ENCODE data around the gene GINS1. TPM values are rescaled to one million over a fixed set of nuclear protein-coding genes. Genes with fewer than 3 reads are reported as not detected.

The GINS1 gene
- total and polyA plus RNA-seq, 2 experiments from 2014 or later: 32.0 to 65.4 TPM

DNA sequence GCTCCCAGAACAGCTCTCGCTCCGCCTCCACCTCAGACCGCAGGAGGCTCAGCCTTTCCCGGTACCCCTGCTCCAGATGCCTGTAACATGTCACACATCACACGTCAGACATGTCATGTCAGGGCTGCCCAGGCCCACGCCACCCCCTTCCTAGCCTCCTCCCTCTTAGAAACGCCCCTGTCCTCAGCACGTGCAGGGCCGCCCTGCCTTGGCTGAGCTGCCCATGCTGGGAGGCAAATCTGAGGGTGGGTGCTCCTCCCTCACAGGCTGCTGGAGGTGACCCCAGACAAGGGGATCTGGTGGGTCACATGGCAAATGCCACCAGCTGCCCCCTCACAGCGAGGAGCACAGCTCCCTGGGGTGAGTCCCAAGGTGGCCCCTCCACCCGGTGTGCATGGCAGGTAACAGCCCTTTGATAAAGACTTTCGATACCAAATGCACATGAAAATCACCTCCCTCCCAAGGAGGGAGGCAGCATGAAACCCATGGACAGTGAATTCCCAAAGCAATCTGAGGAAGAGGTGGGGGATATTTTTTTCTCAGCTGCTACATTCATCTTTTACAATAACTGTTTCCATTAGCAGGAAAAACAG lies 84.1 kb downstream of the GINS1 start:
- H3K4me1 Mint-ChIP-seq: peaks cover 33% of the 10 kb centered on the region
- H3K27ac Mint-ChIP-seq: peak overlapping the region; percentile 66; the same call in 1 of the 2 replicates

DNA sequence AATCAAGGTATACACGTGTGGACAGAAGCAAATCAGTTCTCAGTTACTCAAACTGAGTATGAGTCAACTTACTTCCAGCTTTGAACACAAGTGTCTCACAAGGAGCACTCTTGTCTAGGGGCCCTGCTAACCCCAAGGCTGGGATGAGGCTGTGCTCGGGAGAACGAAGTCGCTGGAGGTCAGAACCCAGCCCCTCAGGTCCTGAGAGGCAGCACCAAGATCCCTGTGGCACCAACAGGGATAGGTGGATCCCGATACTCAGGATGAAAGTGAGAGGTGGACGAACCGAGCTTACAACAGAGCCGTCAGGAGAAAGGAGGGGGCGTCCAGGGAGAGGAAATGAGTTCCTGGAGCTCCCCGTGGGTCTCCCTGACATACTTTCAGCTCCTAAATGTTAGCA lies 85.7 kb downstream of the GINS1 start:
- Histone ChIP-seq H3K4me3 (no peak overlapping the region), H4K20me1 (replicated peaks; ENCODE audit: insufficient read depth) (no peaks in the 10 kb centered on the region; the same call in 1 of the 2 replicates), H3K79me2 (replicated peaks; ENCODE audit: insufficient read depth) (no peaks in the 10 kb centered on the region), H3K9me2 (ENCODE audit: insufficient read depth) (no peaks in the 10 kb centered on the region), H3K27me3 (ENCODE audit: insufficient read depth) (no peaks in the 10 kb centered on the region), H3K27ac (ENCODE audit: low read depth) (no peak overlapping the region), H3K36me3 (ENCODE audit: insufficient read depth) (no peaks in the 10 kb centered on the region; the same call in 1 of the 2 replicates), H3F3A (replicated peaks; ENCODE audit: low read depth) (no peaks in the 10 kb centered on the region; the same call in 1 of the 2 replicates), H3K4me1 (ENCODE audit: insufficient read depth) (peaks cover 11% of the 10 kb centered on the region), H3K4me2 (no peak overlapping the region), H2AFZ (no peak overlapping the region)
- ATAC-seq (no peak), DNase-seq (ENCODE audit: low spot score) (no peak)
- peaks cover 30% of the 10 kb centered on the region for H3K36me3 Mint-ChIP-seq (ENCODE audit: low read depth)
- peaks cover 8% of the 10 kb centered on the region for H3K27me3 Mint-ChIP-seq (ENCODE audit: insufficient read depth, low read depth, poor library complexity)
- H3K4me1 Mint-ChIP-seq: peaks cover 29% of the 10 kb centered on the region
- no peak overlapping the region for H3K27ac Mint-ChIP-seq
- H3K9me3 Mint-ChIP-seq: no peaks in the 10 kb centered on the region
- H3K4me3 Mint-ChIP-seq: no peak overlapping the region
- TF ChIP-seq STAT1 (IDR thresholded peaks at IDR 0.05; ENCODE audit: unreplicated experiment): no peak
- TF ChIP-seq, protein P1, sequence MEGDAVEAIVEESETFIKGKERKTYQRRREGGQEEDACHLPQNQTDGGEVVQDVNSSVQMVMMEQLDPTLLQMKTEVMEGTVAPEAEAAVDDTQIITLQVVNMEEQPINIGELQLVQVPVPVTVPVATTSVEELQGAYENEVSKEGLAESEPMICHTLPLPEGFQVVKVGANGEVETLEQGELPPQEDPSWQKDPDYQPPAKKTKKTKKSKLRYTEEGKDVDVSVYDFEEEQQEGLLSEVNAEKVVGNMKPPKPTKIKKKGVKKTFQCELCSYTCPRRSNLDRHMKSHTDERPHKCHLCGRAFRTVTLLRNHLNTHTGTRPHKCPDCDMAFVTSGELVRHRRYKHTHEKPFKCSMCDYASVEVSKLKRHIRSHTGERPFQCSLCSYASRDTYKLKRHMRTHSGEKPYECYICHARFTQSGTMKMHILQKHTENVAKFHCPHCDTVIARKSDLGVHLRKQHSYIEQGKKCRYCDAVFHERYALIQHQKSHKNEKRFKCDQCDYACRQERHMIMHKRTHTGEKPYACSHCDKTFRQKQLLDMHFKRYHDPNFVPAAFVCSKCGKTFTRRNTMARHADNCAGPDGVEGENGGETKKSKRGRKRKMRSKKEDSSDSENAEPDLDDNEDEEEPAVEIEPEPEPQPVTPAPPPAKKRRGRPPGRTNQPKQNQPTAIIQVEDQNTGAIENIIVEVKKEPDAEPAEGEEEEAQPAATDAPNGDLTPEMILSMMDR (conservative IDR thresholded peaks at IDR 0.05; ENCODE audit: low read depth in 2 of 2): no peak
- TF ChIP-seq EZH2phosphoT487 (IDR thresholded peaks at IDR 0.05; ENCODE audit: unreplicated experiment): no peak
- TF ChIP-seq POLR2AphosphoS5 (IDR thresholded peaks at IDR 0.05; ENCODE audit: low read depth): no peak
- TF ChIP-seq JUNB (IDR thresholded peaks at IDR 0.05; ENCODE audit: unreplicated experiment): no peak

More for the DNA sequence above, 84.1 kb downstream of the GINS1 start:
- Mint-ChIP-seq H3K9me3 (no peaks in the 10 kb centered on the region), H3K36me3 (ENCODE audit: low read depth) (peaks cover 37% of the 10 kb centered on the region), H3K27me3 (ENCODE audit: insufficient read depth, low read depth, poor library complexity) (peaks cover 6% of the 10 kb centered on the region), H3K4me3 (no peak overlapping the region)
- no peak for DNase-seq (ENCODE audit: low spot score)
- TF ChIP-seq EZH2phosphoT487 (IDR thresholded peaks at IDR 0.05; ENCODE audit: unreplicated experiment) (no peak), ZNF114 (CRISPR knock-in tag; IDR thresholded peaks at IDR 0.05) (no peak), STAT1 (IDR thresholded peaks at IDR 0.05; ENCODE audit: unreplicated experiment) (no peak), POLR2AphosphoS5 (IDR thresholded peaks at IDR 0.05; ENCODE audit: low read depth) (no peak)
- TF ChIP-seq, protein P2, sequence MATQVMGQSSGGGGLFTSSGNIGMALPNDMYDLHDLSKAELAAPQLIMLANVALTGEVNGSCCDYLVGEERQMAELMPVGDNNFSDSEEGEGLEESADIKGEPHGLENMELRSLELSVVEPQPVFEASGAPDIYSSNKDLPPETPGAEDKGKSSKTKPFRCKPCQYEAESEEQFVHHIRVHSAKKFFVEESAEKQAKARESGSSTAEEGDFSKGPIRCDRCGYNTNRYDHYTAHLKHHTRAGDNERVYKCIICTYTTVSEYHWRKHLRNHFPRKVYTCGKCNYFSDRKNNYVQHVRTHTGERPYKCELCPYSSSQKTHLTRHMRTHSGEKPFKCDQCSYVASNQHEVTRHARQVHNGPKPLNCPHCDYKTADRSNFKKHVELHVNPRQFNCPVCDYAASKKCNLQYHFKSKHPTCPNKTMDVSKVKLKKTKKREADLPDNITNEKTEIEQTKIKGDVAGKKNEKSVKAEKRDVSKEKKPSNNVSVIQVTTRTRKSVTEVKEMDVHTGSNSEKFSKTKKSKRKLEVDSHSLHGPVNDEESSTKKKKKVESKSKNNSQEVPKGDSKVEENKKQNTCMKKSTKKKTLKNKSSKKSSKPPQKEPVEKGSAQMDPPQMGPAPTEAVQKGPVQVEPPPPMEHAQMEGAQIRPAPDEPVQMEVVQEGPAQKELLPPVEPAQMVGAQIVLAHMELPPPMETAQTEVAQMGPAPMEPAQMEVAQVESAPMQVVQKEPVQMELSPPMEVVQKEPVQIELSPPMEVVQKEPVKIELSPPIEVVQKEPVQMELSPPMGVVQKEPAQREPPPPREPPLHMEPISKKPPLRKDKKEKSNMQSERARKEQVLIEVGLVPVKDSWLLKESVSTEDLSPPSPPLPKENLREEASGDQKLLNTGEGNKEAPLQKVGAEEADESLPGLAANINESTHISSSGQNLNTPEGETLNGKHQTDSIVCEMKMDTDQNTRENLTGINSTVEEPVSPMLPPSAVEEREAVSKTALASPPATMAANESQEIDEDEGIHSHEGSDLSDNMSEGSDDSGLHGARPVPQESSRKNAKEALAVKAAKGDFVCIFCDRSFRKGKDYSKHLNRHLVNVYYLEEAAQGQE (IDR thresholded peaks at IDR 0.05; ENCODE audit: unreplicated experiment): no peak
- TF ChIP-seq, protein P1 (conservative IDR thresholded peaks at IDR 0.05; ENCODE audit: low read depth in 2 of 2): no peak
- no peak for ATAC-seq
- H3K36me3 ChIP-seq (ENCODE audit: insufficient read depth): no peaks in the 10 kb centered on the region; the same call in none of the 2 replicates
- H3K79me2 ChIP-seq (replicated peaks; ENCODE audit: insufficient read depth): no peaks in the 10 kb centered on the region
- H3K4me3 ChIP-seq: no peak overlapping the region
- no peaks in the 10 kb centered on the region for H3K27me3 ChIP-seq (ENCODE audit: insufficient read depth)
- peaks cover 11% of the 10 kb centered on the region for H3K4me1 ChIP-seq (ENCODE audit: insufficient read depth)
- H2AFZ ChIP-seq: no peak overlapping the region
- H3K9me2 ChIP-seq (ENCODE audit: insufficient read depth): no peaks in the 10 kb centered on the region
- H3F3A ChIP-seq (replicated peaks; ENCODE audit: low read depth): no peaks in the 10 kb centered on the region; the same call in 1 of the 2 replicates
- H3K27ac ChIP-seq (ENCODE audit: low read depth): no peak overlapping the region
- H3K4me2 ChIP-seq: no peak overlapping the region
- no peaks in the 10 kb centered on the region; the same call in 1 of the 2 replicates for H4K20me1 ChIP-seq (replicated peaks; ENCODE audit: insufficient read depth)
